ENCODE data around the gene DEFB121. TPM values are rescaled to one million over a fixed set of nuclear protein-coding genes. Genes with fewer than 3 reads are reported as not detected.
"Not testable (repeated sequence)": the region's sequence is repeated elsewhere in the genome, so short reads cannot be mapped to it uniquely, and the experiment has no call there.

The DEFB121 gene
- total RNA-seq, 6 experiments from 2014 or later, result not detected

GRCh38 chr20:31390490-31390889 is 15.5 kb downstream of the DEFB121 start, which contains the start of gene DEFB119:
Gene DEFB119, minus strand, starts transcription at chr20:31390590. Its CDS starts 107 bp downstream, at chr20:31390483.
- Mint-ChIP-seq H3K9me3 (no peaks in the 10 kb centered on the region), H3K27me3 (ENCODE audit: insufficient read depth) (peaks cover 16% of the 10 kb centered on the region)

DNA sequence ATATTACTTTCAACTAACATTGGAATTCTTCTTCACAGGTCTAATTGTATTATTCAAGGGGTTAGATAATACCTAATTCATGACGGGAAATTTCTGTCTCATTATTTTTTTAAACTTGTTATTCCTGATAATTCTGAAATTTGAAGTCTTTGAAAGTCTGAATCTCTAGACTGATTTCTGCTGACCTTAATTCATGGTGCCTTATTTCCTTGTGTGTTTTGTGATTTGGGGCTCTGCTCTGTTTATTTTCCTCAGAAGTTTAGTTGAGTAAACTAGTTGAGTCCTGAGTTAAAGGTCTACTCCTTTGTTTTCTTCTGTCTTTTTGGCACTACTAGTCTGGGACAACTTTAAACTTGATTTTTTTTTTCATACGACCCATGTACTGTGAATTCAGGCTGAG is 31.7 kb downstream of the DEFB121 start:
- Mint-ChIP-seq H3K9me3 (no peaks in the 10 kb centered on the region), H3K4me3 (no peak overlapping the region), H3K27ac (no peak overlapping the region), H3K36me3 (ENCODE audit: low read depth) (no peaks in the 10 kb centered on the region), H3K4me1 (ENCODE audit: low read depth) (no peaks in the 10 kb centered on the region), H3K27me3 (ENCODE audit: insufficient read depth) (peaks cover 2% of the 10 kb centered on the region)
- DNase-seq, result no peak
- TF ChIP-seq, protein P1, sequence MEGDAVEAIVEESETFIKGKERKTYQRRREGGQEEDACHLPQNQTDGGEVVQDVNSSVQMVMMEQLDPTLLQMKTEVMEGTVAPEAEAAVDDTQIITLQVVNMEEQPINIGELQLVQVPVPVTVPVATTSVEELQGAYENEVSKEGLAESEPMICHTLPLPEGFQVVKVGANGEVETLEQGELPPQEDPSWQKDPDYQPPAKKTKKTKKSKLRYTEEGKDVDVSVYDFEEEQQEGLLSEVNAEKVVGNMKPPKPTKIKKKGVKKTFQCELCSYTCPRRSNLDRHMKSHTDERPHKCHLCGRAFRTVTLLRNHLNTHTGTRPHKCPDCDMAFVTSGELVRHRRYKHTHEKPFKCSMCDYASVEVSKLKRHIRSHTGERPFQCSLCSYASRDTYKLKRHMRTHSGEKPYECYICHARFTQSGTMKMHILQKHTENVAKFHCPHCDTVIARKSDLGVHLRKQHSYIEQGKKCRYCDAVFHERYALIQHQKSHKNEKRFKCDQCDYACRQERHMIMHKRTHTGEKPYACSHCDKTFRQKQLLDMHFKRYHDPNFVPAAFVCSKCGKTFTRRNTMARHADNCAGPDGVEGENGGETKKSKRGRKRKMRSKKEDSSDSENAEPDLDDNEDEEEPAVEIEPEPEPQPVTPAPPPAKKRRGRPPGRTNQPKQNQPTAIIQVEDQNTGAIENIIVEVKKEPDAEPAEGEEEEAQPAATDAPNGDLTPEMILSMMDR (IDR thresholded peaks at IDR 0.05), result no peak

More at GRCh38 chr20:31390490-31390889, 15.5 kb downstream of the DEFB121 start, which contains the start of gene DEFB119:
- Mint-ChIP-seq H3K36me3 (ENCODE audit: low read depth) (no peaks in the 10 kb centered on the region), H3K4me1 (ENCODE audit: low read depth) (no peaks in the 10 kb centered on the region), H3K4me3 (no peak within 1 kb of the TSS), H3K27ac (no peak within 1 kb of the TSS)
- DNase-seq, result no peak
- TF ChIP-seq, protein P1 (IDR thresholded peaks at IDR 0.05), result no peak

DNA sequence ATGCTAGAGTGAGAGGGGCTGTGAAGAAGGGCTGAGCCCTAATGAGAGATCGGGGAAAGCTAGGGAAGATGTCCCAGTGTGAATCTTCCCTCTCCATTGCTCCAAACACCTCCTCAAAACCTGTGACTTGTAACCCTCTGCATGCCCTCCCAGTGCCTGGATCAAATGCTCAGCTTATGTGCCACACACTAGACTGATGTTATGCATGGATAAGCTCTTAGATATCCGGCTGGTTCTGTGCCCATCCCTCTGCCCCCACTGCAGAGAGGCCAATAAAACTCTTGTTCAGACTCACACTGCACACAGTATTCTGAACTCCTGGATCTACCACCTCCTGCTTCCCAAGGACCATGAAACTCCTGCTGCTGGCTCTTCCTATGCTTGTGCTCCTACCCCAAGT is 37.7 kb downstream of the DEFB121 start, which contains the start of gene DEFB118:
Gene DEFB118, plus strand, starts transcription at position 301 of the 400 bp plus-strand sequence. Its CDS starts 50 bp downstream, at position 351.
- H3K4me1 Mint-ChIP-seq (ENCODE audit: low read depth), result no peaks in the 10 kb centered on the region
- no peak within 1 kb of the TSS for H3K27ac Mint-ChIP-seq
- H3K27me3 Mint-ChIP-seq (ENCODE audit: insufficient read depth), result peaks cover 2% of the 10 kb centered on the region
- no peak within 1 kb of the TSS for H3K4me3 Mint-ChIP-seq
- DNase-seq, result no peak
- TF ChIP-seq, protein P1 (IDR thresholded peaks at IDR 0.05), result no peak
- no peaks in the 10 kb centered on the region; the same call in 1 of the 2 replicates for H3K9me3 Mint-ChIP-seq
- H3K36me3 Mint-ChIP-seq (ENCODE audit: low read depth), result no peaks in the 10 kb centered on the region

DNA sequence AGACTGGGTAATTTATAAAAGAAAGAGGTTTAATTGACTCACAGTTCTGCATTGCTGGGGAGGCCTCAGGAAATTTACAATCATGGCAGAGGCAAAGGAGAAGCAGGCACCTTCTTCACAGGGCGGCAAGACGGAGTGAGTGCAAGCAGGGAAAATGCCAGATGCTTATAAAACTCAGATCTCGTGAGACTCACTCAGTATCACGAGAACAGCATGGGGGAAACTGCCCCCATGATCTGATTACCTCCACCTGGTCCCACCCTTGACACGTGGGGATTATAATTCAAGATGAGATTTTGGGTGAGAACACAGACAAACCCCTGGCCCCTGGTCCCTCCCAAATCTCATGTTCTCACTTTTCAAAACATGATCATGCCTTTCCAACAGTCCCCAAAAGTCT is 41.7 kb downstream of the DEFB121 start:
- not testable (repeated sequence) for H3K27ac Mint-ChIP-seq; H3K36me3 Mint-ChIP-seq (ENCODE audit: low read depth); H3K27me3 Mint-ChIP-seq (ENCODE audit: insufficient read depth); H3K4me1 Mint-ChIP-seq (ENCODE audit: low read depth); DNase-seq; H3K4me3 Mint-ChIP-seq; H3K9me3 Mint-ChIP-seq

DNA sequence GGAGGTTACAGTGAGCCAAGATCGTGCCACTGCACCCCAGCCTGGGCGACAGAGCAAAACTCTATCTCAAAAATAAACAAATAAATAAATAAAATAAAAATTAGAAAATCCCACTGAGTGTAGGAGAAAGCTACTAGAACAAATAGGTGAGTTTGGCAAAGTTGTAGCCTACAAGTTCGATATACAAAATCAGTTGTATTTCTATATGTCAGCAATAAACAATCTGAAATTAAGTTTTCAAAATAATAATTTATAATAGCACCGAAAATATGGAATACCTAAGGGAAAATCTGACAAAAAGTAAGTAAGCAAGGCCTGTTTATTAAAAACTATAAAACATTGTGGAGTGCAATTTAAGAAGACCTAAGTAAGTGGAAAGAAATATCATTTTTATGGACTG is 42.7 kb downstream of the DEFB121 start:
- TF ChIP-seq, protein P1 (IDR thresholded peaks at IDR 0.05), result no peak
- Mint-ChIP-seq H3K4me1 (ENCODE audit: low read depth) (no peaks in the 10 kb centered on the region), H3K36me3 (ENCODE audit: low read depth) (no peaks in the 10 kb centered on the region), H3K4me3 (no peak overlapping the region), H3K27me3 (ENCODE audit: insufficient read depth) (peaks cover 2% of the 10 kb centered on the region), H3K9me3 (no peaks in the 10 kb centered on the region; the same call in 1 of the 2 replicates), H3K27ac (no peak overlapping the region)
- no peak for DNase-seq

DNA sequence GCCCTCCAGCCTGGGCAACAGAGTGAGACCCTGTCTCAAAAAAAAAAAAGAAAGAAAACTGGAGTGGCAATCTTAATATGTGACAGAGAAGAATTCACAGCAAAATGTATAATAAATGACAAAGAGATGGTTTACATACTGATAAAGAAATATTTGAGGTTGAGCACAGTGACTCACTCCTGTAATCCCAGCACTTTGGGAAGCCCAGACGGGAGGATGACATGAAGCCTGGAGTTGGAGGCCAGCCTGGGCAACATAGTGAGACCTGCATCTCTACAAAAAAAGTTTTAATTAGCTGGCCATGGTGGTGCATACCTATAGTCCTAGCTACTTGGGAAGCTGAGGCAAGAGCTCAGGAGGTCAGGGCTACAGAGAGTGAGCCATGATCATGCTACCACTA is 50.0 kb downstream of the DEFB121 start:
- no peak for DNase-seq
- no peaks in the 10 kb centered on the region for H3K9me3 Mint-ChIP-seq
- H3K27ac Mint-ChIP-seq, result no peak overlapping the region
- no peaks in the 10 kb centered on the region for H3K4me1 Mint-ChIP-seq (ENCODE audit: low read depth)
- TF ChIP-seq, protein P1 (IDR thresholded peaks at IDR 0.05), result no peak
- no peak overlapping the region for H3K4me3 Mint-ChIP-seq
- no peaks in the 10 kb centered on the region for H3K27me3 Mint-ChIP-seq (ENCODE audit: insufficient read depth)
- no peaks in the 10 kb centered on the region for H3K36me3 Mint-ChIP-seq (ENCODE audit: low read depth)

Other genes with a start within 250 kb of the DEFB121 start
- not detected for gene DEFB115, start 148.6 kb downstream of the DEFB121 start, total RNA-seq (2021; fragmentation: NEBNext Ultra II Directional; extraction: Animal tissue kit (Norgen Biotek cat#: 25700))
- not detected for gene DEFB116, start 97.6 kb downstream of the DEFB121 start, total RNA-seq (2021; fragmentation: NEBNext Ultra II Directional; extraction: Animal tissue kit (Norgen Biotek cat#: 25700))
- not detected for gene DEFB118, start 37.6 kb downstream of the DEFB121 start, total RNA-seq (2021; fragmentation: NEBNext Ultra II Directional; extraction: Animal tissue kit (Norgen Biotek cat#: 25700))
- gene DEFB119, start 15.6 kb downstream of the DEFB121 start, total RNA-seq (2021; fragmentation: NEBNext Ultra II Directional; extraction: Animal tissue kit (Norgen Biotek cat#: 25700)), result not detected
- gene DEFB123, start 34.4 kb upstream of the DEFB121 start, total RNA-seq (2021; fragmentation: NEBNext Ultra II Directional; extraction: Animal tissue kit (Norgen Biotek cat#: 25700)), result not detected
- not detected for gene DEFB124, start 68.9 kb upstream of the DEFB121 start, total RNA-seq (2021; fragmentation: NEBNext Ultra II Directional; extraction: Animal tissue kit (Norgen Biotek cat#: 25700))
- not detected for gene REM1, start 69.1 kb upstream of the DEFB121 start, total RNA-seq (2021; fragmentation: NEBNext Ultra II Directional; extraction: Animal tissue kit (Norgen Biotek cat#: 25700))
- gene HM13, start 108.2 kb upstream of the DEFB121 start, total RNA-seq (2021; fragmentation: NEBNext Ultra II Directional; extraction: Animal tissue kit (Norgen Biotek cat#: 25700)), result 100 to 1,000 TPM; 265 to 332 (median 284) TPM
- gene ID1, start 199.1 kb upstream of the DEFB121 start, total RNA-seq (2021; fragmentation: NEBNext Ultra II Directional; extraction: Animal tissue kit (Norgen Biotek cat#: 25700)), result 100 to 1,000 TPM; 397 to 487 (median 452) TPM
- gene COX4I2, start 231.7 kb upstream of the DEFB121 start, total RNA-seq (2021; fragmentation: NEBNext Ultra II Directional; extraction: Animal tissue kit (Norgen Biotek cat#: 25700)), result not detected